Activated CD4-positive, alpha-beta T cell treated with anti-CD3 and anti-CD28 coated beads, Interleukin-2, amount 50 U/mL, for 24 hours (primary cell): Measurements from ENCODE around the gene JMJD8.
A peak's percentile ranks its signal among the peaks of the same experiment; 100 is the strongest.

ENCODE experiments used
- DNase-seq, 2 donors: peaks; one replicate each; pipeline ENCODE4 v3.0.0-alpha.2; 2020; ENCODE audit warnings: low read depth in 1 of 2, low spot score in 1 of 2

JMJD8 gene

DNA sequence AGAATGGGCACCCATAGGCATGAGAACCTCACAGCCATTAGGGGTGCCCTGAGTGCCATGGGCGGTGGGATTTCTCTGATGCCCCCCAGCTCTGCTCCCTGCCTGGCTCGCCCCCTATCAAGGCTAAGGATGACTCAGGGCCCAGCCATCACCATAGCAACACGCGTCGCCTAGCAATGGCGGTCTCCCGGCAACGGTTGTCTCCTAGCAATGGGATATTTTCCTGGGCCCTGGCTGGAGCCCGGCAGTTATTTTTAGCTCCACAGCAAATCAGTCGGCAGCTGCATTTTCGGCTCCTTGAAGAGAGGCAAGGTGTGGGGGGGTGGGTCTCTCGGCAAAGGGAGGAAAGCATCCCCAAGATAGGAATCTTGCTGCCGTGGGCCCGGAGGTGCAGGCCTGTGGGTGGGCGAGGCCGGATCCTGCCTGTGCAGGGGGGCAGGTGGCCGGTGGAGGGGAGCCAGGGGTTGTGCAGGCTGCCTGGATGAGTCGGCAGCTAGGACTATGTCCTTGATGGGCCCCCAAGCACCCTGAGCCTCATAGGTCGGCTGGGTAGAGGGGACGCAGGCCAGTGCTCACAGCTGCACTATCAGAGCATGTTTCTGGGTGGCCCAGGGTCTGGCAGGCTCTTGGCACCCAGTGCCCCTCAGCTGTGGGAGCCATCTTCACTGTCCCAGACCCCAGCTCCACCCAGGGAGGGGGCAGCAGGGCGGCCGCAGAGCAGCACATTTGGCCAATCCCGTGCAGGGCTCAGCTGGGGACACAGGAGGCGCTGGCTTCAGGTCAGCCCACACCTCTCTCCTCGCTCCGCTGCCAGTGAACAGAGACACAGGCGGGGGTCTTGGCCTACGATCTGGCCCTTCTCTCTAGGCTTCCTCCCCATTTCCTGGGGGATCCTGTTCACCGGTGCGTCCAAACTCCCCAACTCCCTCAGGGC, 25.7 kb upstream of the JMJD8 start:
- DNase-seq = no peak

DNA sequence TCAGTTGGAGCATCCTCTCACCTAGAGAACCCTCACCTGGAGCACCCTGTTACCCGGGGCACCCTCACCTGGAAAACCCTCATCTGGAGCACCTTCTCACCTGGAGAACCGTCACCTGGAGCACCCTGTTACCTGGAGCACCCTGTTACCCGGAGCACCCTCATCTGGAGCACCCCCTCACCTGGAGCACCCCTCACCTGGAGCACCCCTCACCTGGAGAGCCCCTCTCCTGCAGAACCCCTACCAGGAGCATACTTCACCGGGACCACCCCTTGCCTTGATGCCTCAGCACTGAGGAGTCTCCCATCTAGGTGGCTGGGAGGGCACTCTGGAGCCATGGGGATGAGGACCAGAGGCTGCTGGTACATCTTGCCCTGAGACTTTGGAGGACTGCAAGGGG, 24.8 kb upstream of the JMJD8 start:
- DNase-seq = no peak

DNA sequence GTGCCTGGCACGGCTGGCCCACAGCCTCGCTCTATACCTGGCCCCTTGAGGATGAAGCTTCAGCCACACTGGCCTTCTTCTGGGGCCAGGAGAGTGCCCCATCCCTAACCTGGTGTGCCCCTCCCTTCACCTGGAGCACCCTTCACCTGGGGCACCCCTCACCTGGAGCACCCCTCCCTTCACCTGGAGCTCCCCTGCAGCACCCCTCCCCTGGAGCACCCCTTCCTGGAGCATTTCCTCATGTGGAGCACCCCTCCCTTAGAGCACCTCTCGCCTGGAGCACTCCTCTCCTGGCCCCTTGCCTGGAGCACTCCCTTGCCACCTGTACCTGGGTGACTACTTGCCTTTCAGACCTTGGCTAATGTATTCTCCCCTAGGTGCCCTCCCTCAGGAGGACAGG, 23.9 kb upstream of the JMJD8 start:
- DNase-seq = no peak

DNA sequence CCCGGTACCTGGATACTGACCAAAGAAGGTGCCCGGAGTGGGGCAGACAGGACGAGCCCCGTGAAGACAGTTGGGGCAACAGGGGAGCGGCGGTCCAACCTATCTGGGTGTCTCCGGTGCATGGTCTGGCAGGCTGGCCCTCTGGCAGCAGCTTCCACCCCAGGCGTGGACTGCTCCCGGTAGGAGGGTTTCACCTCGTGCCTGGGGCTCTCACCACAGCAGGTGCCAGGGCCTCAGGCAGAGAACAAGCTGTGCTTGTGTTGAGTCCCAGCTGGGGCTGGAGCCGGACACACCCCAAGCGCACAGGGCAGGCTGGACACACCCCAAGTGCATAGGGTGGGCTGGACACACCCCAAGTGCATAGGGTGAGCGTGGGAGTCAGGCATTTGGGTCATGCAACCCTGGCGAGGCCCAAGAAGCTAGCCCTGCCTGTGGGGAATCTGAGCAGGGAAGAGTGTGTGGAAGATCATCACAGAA, 23.0 kb upstream of the JMJD8 start:
- DNase-seq = no peak

DNA sequence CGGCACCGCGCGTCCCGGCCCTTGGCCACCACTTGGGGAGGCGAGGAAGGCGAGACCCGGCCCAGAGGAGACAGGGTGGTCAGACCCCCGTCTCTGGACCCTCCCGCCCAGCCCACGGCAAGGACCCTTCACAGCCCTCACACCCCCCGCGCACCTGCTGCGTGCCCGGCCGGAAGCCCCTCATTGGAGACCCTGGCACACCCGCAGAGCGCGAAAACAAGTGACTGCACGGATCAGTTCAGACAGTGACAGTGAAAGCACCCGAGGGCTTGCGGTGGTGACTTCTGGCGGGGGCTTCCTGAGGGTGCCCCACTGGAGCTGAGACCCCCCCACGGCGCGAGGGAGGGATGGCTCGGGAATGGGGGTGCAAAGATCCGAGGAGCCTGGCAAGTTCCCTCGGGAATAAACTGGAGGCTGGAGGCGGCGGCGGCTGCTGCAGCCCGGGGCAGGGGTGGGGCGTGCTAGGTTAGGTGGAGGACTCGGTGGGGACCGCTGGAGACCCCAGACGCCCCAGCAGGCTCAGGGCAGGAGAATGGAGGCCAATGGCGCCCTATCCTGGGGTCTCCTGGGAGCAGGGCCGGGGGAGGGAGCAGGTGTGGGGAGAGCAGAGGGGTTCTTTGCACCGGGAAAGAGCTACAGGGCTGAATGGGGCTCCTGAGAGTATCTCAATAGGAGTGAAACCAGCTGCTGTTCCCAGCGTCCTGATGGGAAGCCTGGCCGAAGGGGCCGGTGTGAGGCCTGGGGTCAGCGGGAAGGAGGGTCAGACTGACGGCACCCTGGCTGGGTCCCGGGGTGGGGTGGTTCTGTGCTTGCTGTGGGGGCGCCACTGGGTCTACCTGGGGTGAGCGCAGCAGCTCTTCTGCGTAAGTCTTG, 22.3 kb upstream of the JMJD8 start:
- no peak for DNase-seq

DNA sequence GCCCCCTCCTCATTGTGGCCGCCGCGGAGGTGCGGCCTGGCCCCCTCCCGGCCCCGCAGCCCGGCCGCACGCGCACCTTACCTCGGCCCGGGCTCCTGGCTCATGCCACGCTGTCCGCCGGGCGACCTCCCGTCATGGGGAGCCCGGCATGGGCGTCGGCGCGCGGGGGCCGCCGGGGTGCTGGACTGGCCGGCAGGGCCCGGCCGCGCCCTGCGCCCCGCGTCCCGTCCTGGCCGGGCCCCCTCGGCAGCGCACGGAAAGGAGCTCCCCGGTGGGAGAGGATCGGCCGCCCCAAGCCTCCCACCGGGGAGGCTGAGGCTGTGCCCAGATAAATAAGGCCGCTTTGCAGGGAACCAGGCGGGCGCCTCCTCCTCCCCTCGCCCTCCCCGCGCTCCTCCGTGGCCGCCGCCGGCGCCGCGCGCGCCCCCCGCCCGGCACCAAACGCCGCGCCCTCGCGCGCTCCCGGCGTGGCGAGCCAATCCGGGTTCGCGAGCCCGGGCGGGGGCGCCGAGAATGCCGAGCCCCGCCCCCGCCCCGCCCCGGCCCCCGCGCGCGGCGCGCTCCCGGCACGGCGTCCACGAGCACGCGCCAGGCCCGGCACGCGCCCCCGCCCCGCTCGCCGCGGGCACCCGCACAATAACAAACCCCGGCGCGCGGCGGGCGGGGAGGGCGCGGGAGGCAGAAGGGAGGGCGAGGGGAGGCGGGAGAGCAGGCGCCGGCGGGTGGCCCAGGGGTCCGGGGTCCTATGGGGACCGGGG, 21.5 kb upstream of the JMJD8 start, which contains the start of gene FBXL16:
Gene FBXL16, minus strand, starts transcription at position 371 of the 758 bp plus-strand sequence. CDS start 8,396 bp downstream, outside the sequence.
- DNase-seq = no peak

DNA sequence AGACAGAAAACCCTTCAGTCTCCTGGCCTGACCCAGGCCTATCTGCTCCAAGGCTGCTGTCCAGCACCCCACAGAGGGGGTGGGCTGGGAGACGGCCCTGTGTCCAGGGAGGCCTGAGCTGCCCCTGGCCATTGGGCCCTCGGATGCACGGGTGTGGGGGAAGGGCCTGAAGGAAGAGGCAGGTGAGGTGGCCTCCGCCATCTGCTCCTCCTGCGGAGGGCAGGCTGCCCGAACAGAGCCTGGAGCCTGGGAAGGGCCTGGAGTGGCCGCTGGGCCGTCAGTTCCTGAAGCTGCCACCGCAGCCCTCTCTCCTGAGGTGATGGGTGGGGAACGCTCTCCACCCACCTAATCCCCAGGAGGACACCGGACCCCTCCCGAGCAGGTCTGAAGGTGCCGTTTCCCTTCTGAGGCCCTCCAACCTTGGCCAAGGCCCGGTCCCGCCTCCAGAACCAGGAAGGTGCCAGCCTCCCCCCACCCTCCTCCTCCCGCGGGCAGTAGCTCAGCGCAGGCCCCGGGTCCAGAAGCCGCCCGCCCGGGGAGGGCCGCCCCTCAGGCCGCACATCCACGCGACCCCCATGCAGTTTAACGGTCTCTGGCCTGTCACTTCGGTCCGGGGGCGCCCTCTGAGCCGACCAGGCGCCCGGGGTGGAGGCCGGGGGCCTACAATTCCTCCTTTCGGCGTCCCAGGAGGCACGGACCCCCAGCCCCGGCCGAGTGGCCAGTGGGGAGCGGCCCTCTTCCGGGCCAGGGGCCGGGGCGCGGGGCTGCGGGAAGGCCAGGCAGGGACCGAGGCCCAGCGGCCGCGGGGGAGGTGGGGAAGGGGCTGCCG, 20.6 kb upstream of the JMJD8 start:
- DNase-seq = no peak

DNA sequence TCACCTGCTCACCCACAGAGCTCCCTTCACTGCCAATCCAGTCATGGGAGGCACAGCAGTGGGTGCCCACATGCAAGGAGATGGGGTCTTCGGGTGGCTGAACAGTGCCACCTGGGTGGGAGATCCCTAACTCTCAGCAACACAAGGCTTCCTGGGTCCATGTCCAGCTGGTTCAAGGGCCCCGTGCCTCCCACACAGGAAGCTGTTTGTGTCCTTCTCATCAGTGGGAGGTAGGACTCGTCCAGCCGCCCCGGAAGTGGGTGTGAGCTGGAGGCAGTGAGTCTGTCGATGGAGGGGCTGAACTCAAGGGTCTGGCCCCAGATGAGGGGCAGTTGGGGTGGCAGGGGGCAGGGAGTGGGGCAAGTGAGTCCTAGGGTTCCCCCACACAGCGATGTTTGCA, 19.9 kb upstream of the JMJD8 start:
- no peak for DNase-seq

DNA sequence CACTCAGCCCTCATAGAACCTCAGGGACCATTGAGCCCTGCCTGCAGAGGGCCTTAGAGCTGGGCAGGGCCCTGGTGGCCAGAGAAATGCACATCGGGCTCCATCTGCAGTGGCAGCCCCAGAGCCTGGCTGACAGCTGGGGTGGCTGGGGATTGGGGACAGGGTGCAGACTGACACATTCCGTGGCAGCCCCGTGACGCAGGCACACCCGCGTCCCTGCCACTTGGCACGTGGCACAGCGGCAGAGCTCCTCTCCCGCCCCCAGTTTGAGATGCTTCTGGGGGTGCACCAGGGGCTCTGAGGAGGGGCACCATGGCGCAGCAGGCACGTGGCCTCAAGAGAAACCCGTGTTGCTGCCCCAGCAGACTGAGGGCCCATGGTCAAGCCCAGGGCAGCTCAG, 19.3 kb upstream of the JMJD8 start:
- DNase-seq = no peak

DNA sequence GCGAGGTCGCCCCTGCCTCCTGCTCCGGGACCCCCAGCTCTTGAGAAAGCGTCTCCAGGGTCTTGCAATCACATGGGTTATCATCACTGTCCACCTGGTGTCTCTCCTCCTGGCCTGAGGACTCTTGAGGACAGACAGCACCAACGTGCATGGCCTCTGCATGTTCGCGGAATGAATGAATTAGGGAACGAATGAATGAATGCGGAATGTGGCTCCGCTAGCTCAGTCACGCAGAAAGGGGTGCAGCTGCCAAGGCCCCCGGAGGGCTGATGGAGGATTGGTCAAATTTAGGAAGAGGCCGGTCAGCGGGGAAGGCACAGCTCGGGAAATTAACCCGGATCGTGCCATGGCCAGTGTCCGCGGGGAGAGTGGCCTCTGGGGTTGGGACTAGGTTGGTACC, 18.2 kb upstream of the JMJD8 start:
- DNase-seq = no peak

DNA sequence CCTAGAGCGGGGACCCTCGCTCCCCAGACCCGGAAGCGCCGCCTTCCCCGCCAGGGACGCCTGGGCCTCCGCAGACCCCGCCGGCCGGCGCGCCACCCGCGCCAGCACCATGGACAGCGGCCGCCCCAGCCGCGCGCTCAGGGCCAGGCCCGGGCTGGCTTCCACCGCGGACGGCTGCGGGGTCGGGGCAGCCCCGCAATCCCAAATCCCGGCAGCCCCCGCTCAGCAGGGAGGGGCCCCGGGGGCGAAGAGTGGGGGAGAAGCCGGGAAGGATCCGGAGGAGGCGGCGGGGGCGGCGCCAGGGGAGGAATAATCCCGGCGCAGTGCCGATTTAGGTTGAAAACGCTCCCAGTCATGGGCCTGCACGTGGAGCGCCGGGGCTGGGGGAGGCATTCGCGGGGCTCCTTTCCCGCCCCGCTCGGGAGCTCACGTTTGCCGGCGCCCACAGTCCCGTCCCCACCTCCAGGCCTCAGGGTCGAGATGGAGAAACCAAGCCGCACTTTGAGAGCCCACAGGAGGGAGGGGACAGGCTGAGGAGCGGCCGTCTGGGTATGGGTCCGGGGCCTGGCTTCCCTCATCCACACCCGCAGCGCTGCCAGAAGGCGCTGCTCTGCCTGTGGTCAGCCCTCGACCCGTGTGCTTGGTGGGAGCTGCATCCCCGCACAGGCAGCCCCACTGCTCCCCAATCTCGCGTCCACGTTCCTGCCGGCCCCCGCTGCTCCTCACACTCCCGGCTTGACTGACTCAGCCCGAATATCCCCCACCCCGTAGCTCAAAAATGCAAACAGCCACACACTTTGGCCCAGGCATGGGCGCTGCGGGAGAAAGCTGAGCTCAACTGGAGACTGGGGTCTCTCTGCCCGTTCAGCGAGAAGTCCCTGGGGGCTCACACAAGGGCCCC, 16.8 kb upstream of the JMJD8 start:
- DNase-seq = no peak

DNA sequence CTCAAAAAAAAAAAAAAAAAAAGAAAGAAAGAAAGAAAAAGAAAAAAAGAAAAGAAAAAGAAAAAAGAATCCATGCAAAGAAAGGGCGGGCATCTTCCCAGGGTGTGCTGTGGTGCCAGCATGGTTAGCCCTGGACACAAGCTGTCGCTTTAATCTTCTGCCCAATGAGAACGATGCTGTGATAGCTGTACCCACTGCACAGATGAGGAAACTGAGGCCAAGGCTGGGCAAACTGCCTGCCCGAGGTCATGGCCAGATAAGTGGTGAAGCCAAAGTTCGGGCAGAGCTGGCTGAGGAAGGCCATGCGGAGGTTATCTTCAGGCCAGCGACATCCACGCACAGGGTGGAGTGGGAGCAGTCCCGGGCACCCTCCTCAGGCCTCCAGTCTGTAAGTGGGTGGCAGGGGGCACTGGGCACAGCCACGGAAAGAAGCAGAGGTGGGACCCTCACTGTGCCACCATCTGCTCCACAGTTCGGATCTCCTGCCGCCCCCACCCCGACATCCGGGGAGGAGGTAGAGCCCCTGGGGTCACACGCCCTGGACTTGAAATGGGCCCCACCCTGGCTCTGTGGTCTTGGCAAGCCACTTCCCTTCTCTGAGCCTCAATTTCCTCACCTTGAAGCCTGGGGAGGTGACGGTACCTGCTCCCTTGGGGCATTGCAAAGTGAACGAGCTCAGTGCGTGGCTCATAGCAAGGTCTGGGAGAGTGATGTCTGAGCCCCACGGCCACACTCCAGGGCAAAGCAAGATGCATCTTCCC, 15.0 kb upstream of the JMJD8 start:
- DNase-seq = no peak

DNA sequence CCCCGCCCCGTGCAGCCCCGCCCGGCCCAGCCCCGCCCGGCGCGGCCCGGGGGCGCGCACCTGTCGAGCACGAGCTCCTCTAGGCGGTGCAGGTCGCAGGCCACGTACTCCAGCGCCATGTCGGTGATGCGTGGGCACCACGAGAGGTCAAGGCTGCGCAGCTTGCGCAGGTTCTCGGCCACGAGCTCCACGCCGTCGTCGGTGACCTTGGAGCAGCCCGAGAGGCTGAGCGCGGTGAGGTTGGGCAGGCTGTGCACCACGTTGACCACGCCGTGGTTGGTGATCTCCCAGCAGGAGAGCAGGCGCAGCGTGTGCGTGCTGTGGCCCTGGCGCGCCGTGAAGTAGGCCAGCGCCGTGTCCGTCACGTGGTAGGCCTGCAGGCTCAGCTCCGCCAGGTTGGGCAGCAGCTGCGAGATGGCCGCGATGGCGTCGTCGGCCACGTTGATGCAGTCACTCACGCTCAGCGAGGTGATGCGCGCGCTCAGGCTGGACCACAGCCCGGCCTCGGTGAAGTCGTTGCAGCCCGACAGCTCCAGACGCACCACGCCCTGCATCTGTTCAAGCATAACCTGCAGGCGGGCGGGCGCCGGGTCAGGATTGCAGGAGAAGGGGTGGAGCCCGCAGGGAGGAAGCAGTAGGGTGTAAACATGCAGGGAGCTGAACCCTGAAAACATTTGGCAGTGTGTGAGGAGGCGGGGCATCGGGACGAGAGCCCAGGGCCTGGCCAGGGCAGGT, 11.4 kb upstream of the JMJD8 start:
- DNase-seq = peak; percentile 47 to 49

DNA sequence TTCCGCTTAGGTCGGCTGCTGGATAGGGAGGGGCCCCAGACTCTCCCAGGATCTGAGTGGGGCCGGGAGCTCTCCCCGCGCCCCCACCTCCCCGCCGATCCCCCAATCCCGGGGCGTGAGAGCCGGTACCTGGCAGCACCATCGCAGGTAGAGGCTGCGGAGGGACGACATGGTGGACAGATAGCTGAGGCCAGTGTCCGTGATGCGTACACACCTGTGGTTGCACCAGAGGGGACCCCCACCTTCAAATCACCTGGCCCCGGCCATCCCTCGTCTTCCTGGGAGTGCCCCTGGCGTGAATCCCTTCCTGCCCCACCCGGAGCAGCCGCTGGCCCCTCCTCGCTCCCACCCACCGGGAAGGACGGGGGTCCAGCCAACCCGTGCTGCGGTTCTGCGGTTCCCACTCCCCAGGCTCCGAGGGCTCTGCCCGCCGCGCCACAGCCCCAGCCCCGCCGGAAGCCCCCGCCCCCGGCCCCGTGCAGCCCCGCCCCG, 10.8 kb upstream of the JMJD8 start:
- DNase-seq = no peak

DNA sequence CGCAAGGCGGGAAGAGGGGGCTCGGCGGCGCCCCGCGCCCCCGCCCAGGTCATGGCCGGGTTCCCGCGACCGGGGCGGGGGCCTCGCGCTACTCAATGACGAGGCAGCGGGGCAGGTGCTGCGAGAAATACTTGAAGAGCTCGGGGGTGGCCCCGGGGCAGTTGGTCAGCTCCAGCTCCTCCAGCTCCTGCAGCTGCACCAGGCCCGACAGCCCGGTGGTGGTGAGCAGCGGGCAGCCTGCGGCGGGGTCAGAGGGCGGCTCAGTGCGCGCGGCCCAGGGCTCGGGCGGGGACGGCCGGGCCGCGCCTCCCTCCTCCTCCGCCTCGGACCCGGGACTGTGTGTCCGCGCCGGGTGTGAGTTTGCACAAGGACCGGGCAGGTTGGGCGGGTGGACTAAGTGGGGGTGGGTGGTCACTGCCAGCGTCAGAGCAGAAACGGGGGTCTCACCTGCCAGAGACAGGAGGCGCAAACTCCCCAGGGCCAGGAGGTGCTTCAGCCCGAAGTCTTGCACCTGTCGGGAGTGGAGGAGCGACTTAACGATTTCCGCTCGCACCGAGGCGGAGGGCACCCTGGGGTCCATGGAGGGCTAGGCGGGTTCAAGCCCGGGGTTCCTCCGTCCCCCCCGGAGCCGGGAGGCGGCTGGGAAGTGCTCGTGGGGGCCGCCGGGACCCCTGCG, 10.2 kb upstream of the JMJD8 start:
- no peak for DNase-seq

DNA sequence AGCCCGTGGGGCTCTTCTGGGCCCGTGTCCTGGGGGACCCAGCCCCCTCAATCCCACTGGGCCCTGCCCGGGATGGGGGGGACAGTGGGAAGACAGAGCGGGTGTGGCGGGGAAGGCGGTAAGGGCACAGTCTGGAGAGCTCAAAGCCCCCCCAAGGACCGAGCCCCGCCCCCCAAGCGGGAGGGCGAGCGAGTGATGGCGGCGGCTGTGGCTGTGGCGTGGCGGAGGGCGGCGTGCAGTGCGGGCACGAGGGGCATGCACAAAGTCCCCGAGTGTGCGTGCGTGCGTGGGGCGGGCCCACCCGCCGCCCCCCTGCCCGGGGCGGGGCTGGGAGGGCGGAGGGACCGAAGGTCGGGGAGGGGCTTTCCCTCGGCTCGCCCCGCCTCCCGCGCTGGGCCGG, 9.6 kb upstream of the JMJD8 start:
- no peak for DNase-seq

DNA sequence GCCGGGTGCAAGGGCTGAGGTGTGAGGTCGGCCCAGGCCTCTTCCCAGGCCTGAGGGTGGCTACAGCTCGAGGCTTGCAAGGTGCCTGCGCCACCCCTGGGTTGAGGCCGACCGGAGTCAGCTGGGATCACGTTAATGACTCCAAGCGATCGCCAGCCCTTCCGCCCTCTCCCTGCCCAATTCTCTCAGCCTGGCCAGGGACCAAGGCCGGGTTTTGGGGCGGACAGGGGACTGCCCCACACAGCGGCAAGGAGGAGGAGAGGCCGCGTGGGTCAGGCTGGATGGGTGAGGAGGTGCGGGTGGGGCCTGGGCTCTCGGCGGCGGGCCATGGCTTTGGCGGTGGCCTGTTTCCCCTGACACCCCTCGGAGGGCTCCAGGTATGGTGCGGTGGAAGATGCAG, 9.2 kb upstream of the JMJD8 start:
- DNase-seq = no peak
